ENCODE measurements around the gene CKM. TPM values are rescaled to one million over a fixed set of nuclear protein-coding genes. Genes with fewer than 3 reads are reported as not detected.

The CKM gene
- total and polyA plus RNA-seq, 10 of the 15 experiments (the other 5 are each of a cell fraction or from before 2014, with no cell fraction given) = 0.08 to 0.14 (median 0.13) TPM; not detected in 5

DNA sequence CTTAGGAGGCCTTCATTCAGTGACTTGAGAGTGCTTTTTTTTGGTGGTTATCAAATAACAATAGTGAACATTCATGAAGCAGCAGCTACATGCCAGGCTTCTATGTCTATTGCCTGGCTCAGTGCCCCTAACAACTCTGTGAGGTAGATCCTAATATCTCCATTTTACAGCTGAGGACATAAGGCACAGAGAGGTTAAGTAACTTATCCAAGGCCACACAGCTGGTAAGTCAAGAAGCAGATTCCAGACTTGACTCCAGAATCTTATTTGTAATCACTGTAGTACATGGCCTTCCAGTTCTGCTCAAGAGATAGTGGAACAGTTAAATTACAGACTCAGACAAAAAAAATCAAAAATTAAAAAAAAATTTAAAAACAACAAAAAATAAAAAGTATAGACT is 26.8 kb downstream of the CKM start:
- no peaks in the 10 kb centered on the region for H3K79me2 ChIP-seq (ENCODE audit: control insufficient read depth, insufficient read depth, low read length)
- no peaks in the 10 kb centered on the region for H4K20me1 ChIP-seq (ENCODE audit: control insufficient read depth, insufficient read depth)
- no peaks in the 10 kb centered on the region; a peak in 1 of 4 replicates for H3K36me3 ChIP-seq (ENCODE audit: control insufficient read depth in 2 of 2, insufficient read depth in 2 of 2, low read length in 1 of 2)
- no peaks in the 10 kb centered on the region for H3K9me3 ChIP-seq (replicated peaks; ENCODE audit: control insufficient read depth, insufficient read depth, low read length)
- no peak overlapping the region for H3K4me3 ChIP-seq
- ChIA-PET RAD21 (ENCODE audit: unreplicated experiment) (no interaction called here), CTCF (interaction anchor here (1.0 kb wide), 1 partner anchor 21 kb away, joined by 3 read pairs; no protein-coding TSS in a partner anchor), SMC1A (ENCODE audit: uncharacterized antibody, unreplicated experiment) (no interaction called here), POLR2A (no interaction called here)
- H3K27me3 ChIP-seq (replicated peaks in 1 of 2; ENCODE audit: control insufficient read depth in 2 of 2, insufficient read depth in 2 of 2, low read length in 1 of 2) = no peaks in the 10 kb centered on the region
- intact Hi-C loops (cut with micrococcal nuclease; ENCODE audit: unreplicated experiment) = no loop called here
- H2AFZ ChIP-seq (ENCODE audit: control insufficient read depth, low read depth, low read length) = no peak overlapping the region
- ATAC-seq = no peak
- no peak for DNase-seq (ENCODE audit: low read depth, low spot score)
- no peak overlapping the region for H3K4me2 ChIP-seq (ENCODE audit: control insufficient read depth, insufficient read depth)
- no peak for FAIRE-seq
- no peak overlapping the region for H3K27ac ChIP-seq (ENCODE audit: control insufficient read depth, insufficient read depth)
- no TSS peak for BruUV-seq (replicated peaks)
- in situ Hi-C loops (cut with MboI) = no loop called here
- no peak for TF ChIP-seq BMI1 (IDR thresholded peaks at IDR 0.05; ENCODE audit: borderline replicate concordance)
- TF ChIP-seq, protein P1, sequence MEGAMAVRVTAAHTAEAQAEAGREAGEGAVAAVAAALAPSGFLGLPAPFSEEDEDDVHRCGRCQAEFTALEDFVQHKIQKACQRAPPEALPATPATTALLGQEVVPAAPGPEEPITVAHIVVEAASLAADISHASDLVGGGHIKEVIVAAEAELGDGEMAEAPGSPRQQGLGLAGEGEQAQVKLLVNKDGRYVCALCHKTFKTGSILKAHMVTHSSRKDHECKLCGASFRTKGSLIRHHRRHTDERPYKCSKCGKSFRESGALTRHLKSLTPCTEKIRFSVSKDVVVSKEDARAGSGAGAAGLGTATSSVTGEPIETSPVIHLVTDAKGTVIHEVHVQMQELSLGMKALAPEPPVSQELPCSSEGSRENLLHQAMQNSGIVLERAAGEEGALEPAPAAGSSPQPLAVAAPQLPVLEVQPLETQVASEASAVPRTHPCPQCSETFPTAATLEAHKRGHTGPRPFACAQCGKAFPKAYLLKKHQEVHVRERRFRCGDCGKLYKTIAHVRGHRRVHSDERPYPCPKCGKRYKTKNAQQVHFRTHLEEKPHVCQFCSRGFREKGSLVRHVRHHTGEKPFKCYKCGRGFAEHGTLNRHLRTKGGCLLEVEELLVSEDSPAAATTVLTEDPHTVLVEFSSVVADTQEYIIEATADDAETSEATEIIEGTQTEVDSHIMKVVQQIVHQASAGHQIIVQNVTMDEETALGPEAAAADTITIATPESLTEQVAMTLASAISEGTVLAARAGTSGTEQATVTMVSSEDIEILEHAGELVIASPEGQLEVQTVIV (IDR thresholded peaks at IDR 0.05; ENCODE audit: borderline replicate concordance, partially characterized antibody) = no peak
- TF ChIP-seq NFIC (IDR thresholded peaks at IDR 0.05; ENCODE audit: low read depth, low read length) = no peak
- no peak for TF ChIP-seq ZNF274 (IDR thresholded peaks at IDR 0.05; ENCODE audit: insufficient read depth, insufficient read length)
- TF ChIP-seq KLF5 (IDR thresholded peaks at IDR 0.05; ENCODE audit: partially characterized antibody) = no peak
- TF ChIP-seq, protein P2, sequence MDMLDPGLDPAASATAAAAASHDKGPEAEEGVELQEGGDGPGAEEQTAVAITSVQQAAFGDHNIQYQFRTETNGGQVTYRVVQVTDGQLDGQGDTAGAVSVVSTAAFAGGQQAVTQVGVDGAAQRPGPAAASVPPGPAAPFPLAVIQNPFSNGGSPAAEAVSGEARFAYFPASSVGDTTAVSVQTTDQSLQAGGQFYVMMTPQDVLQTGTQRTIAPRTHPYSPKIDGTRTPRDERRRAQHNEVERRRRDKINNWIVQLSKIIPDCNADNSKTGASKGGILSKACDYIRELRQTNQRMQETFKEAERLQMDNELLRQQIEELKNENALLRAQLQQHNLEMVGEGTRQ (IDR thresholded peaks at IDR 0.05; ENCODE audit: borderline replicate concordance, low read depth, low read length) = no peak
- no peak for TF ChIP-seq CREB1 (IDR thresholded peaks at IDR 0.05; ENCODE audit: low read depth)
- TF ChIP-seq CHD2 (IDR thresholded peaks at IDR 0.05; ENCODE audit: borderline replicate concordance, low read depth, low read length) = no peak
- no peak for TF ChIP-seq SREBF2 (IDR thresholded peaks at IDR 0.05; ENCODE audit: low read length)
- no peak for TF ChIP-seq KAT2A (conservative IDR thresholded peaks at IDR 0.05; ENCODE audit: control insufficient read depth, low read depth, low read length)
- TF ChIP-seq NBN (IDR thresholded peaks at IDR 0.05) = no peak
- TF ChIP-seq ZZZ3 (IDR thresholded peaks at IDR 0.05; ENCODE audit: control insufficient read depth, insufficient read length, low read depth) = no peak
- H3K4me1 ChIP-seq (ENCODE audit: control insufficient read depth, insufficient read depth, low read length) = no peaks in the 10 kb centered on the region
- H3K9ac ChIP-seq (ENCODE audit: control insufficient read depth, insufficient read depth, low read length) = no peak overlapping the region
